ENCODE data around the gene THADA. TPM values are rescaled to one million over a fixed set of nuclear protein-coding genes. Genes with fewer than 3 reads are reported as not detected.
A peak's percentile ranks its signal among the peaks of the same experiment; 100 is the strongest.

Gene THADA
- total RNA-seq, 1 donor from 2014 or later: 28.3 TPM

- Mint-ChIP-seq H3K9me3 (ENCODE audit: unreplicated experiment) (peaks cover 8% of the 10 kb centered on the region), H3K36me3 (ENCODE audit: unreplicated experiment) (peaks cover 21% of the 10 kb centered on the region), H3K4me1 (ENCODE audit: unreplicated experiment) (peaks cover 54% of the 10 kb centered on the region), H3K27ac (ENCODE audit: unreplicated experiment) (no peak overlapping the region), H3K27me3 (ENCODE audit: unreplicated experiment) (no peaks in the 10 kb centered on the region), H3K4me3 (ENCODE audit: unreplicated experiment) (no peak overlapping the region)
- DNase-seq (ENCODE audit: extremely low spot score, unreplicated experiment): no peak
- TF ChIP-seq CTCF (IDR thresholded peaks at IDR 0.05): no peak
Observed at GRCh38 chr2:43475137-43475846, 120.5 kb downstream of the THADA start.

GRCh38 chr2:43474273-43474672 is 121.6 kb downstream of the THADA start:
- no peak for TF ChIP-seq CTCF (IDR thresholded peaks at IDR 0.05)
- Mint-ChIP-seq H3K4me3 (ENCODE audit: unreplicated experiment) (no peak overlapping the region), H3K27ac (ENCODE audit: unreplicated experiment) (no peak overlapping the region), H3K4me1 (ENCODE audit: unreplicated experiment) (peaks cover 56% of the 10 kb centered on the region), H3K9me3 (ENCODE audit: unreplicated experiment) (peaks cover 8% of the 10 kb centered on the region), H3K27me3 (ENCODE audit: unreplicated experiment) (no peaks in the 10 kb centered on the region), H3K36me3 (ENCODE audit: unreplicated experiment) (peaks cover 21% of the 10 kb centered on the region)
- no peak for DNase-seq (ENCODE audit: extremely low spot score, unreplicated experiment)

- peaks cover 21% of the 10 kb centered on the region for H3K36me3 Mint-ChIP-seq (ENCODE audit: unreplicated experiment)
- peaks cover 57% of the 10 kb centered on the region for H3K4me1 Mint-ChIP-seq (ENCODE audit: unreplicated experiment)
- no peak for TF ChIP-seq CTCF (IDR thresholded peaks at IDR 0.05)
- H3K9me3 Mint-ChIP-seq (ENCODE audit: unreplicated experiment): peaks cover 8% of the 10 kb centered on the region
- H3K27me3 Mint-ChIP-seq (ENCODE audit: unreplicated experiment): no peaks in the 10 kb centered on the region
- no peak for DNase-seq (ENCODE audit: extremely low spot score, unreplicated experiment)
- no peak overlapping the region for H3K4me3 Mint-ChIP-seq (ENCODE audit: unreplicated experiment)
- no peak overlapping the region for H3K27ac Mint-ChIP-seq (ENCODE audit: unreplicated experiment)
Observed at GRCh38 chr2:43473767-43474166, 122.1 kb downstream of the THADA start.

GRCh38 chr2:43472527-43473194 is 123.2 kb downstream of the THADA start:
- peaks cover 8% of the 10 kb centered on the region for H3K9me3 Mint-ChIP-seq (ENCODE audit: unreplicated experiment)
- no peaks in the 10 kb centered on the region for H3K27me3 Mint-ChIP-seq (ENCODE audit: unreplicated experiment)

More at GRCh38 chr2:43472527-43473194, 123.2 kb downstream of the THADA start:
- no peak for TF ChIP-seq CTCF (IDR thresholded peaks at IDR 0.05)
- H3K4me3 Mint-ChIP-seq (ENCODE audit: unreplicated experiment): no peak overlapping the region
- DNase-seq (ENCODE audit: extremely low spot score, unreplicated experiment): no peak
- H3K4me1 Mint-ChIP-seq (ENCODE audit: unreplicated experiment): peaks cover 57% of the 10 kb centered on the region
- H3K36me3 Mint-ChIP-seq (ENCODE audit: unreplicated experiment): peaks cover 21% of the 10 kb centered on the region
- H3K27ac Mint-ChIP-seq (ENCODE audit: unreplicated experiment): peak overlapping the region; percentile 14

All from osteocyte (in vitro differentiated cells).